ENCODE results near the gene CDC42BPB. TPM values are rescaled to one million over a fixed set of nuclear protein-coding genes. Genes with fewer than 3 reads are reported as not detected.

The CDC42BPB gene
- total RNA-seq, 1 experiment from 2014 or later, result 84.4 TPM

DNA sequence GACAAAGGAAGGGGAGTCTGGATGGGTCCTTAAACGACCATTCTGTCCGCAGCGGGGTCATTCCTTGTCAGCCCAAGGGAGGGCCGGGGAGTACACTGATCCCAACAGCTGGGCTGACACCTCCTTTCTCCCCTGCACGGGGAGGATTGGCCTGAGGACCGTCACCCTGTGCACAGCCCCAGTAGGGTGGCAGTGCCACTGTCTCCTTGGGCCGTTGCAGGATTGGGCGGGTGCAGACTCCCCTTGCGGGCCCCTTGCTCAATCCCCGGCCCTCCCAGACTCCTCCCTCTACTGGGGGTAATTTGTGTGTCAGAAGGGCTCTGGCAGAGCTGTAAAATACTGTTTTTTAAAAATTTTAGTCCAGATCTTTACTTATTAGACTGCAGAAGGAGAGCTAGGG lies 147.4 kb downstream of the CDC42BPB start:
- BruUV-seq (replicated peaks), result no TSS peak
- Histone ChIP-seq H3K27me3 (ENCODE audit: control insufficient read depth, insufficient read depth, low read length) (no peaks in the 10 kb centered on the region), H3K36me3 (ENCODE audit: control insufficient read depth, insufficient read depth, low read length) (no peaks in the 10 kb centered on the region; the same call in 1 of the 2 replicates), H3K4me1 (ENCODE audit: control insufficient read depth, insufficient read depth, low read length) (no peaks in the 10 kb centered on the region), H3K4me3 (ENCODE audit: low read depth in 2 of 2, low read length in 2 of 2) (no peak overlapping the region), H3K27ac (ENCODE audit: low read length) (no peak overlapping the region), H3K9me3 (ENCODE audit: control insufficient read depth, insufficient read depth, low read depth, low read length) (no peaks in the 10 kb centered on the region)
- ChIA-PET POLR2A (no interaction called here), CTCF (no interaction called here)
- TF ChIP-seq POLR2AphosphoS5 (IDR thresholded peaks at IDR 0.05; ENCODE audit: low read depth, low read length), result no peak
- TF ChIP-seq SIN3A (IDR thresholded peaks at IDR 0.05; ENCODE audit: borderline replicate concordance, insufficient read depth, low read depth, low read length), result no peak
- TF ChIP-seq, protein P1, sequence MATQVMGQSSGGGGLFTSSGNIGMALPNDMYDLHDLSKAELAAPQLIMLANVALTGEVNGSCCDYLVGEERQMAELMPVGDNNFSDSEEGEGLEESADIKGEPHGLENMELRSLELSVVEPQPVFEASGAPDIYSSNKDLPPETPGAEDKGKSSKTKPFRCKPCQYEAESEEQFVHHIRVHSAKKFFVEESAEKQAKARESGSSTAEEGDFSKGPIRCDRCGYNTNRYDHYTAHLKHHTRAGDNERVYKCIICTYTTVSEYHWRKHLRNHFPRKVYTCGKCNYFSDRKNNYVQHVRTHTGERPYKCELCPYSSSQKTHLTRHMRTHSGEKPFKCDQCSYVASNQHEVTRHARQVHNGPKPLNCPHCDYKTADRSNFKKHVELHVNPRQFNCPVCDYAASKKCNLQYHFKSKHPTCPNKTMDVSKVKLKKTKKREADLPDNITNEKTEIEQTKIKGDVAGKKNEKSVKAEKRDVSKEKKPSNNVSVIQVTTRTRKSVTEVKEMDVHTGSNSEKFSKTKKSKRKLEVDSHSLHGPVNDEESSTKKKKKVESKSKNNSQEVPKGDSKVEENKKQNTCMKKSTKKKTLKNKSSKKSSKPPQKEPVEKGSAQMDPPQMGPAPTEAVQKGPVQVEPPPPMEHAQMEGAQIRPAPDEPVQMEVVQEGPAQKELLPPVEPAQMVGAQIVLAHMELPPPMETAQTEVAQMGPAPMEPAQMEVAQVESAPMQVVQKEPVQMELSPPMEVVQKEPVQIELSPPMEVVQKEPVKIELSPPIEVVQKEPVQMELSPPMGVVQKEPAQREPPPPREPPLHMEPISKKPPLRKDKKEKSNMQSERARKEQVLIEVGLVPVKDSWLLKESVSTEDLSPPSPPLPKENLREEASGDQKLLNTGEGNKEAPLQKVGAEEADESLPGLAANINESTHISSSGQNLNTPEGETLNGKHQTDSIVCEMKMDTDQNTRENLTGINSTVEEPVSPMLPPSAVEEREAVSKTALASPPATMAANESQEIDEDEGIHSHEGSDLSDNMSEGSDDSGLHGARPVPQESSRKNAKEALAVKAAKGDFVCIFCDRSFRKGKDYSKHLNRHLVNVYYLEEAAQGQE (IDR thresholded peaks at IDR 0.05; ENCODE audit: insufficient read depth in 1 of 2, low read depth in 2 of 2, low read length in 1 of 2), result no peak
- TF ChIP-seq, protein P2, sequence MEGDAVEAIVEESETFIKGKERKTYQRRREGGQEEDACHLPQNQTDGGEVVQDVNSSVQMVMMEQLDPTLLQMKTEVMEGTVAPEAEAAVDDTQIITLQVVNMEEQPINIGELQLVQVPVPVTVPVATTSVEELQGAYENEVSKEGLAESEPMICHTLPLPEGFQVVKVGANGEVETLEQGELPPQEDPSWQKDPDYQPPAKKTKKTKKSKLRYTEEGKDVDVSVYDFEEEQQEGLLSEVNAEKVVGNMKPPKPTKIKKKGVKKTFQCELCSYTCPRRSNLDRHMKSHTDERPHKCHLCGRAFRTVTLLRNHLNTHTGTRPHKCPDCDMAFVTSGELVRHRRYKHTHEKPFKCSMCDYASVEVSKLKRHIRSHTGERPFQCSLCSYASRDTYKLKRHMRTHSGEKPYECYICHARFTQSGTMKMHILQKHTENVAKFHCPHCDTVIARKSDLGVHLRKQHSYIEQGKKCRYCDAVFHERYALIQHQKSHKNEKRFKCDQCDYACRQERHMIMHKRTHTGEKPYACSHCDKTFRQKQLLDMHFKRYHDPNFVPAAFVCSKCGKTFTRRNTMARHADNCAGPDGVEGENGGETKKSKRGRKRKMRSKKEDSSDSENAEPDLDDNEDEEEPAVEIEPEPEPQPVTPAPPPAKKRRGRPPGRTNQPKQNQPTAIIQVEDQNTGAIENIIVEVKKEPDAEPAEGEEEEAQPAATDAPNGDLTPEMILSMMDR (IDR thresholded peaks at IDR 0.05), result no peak
- no peak for TF ChIP-seq TCF7L2 (IDR thresholded peaks at IDR 0.05; ENCODE audit: low read depth, low read length)
- ATAC-seq, result no peak
- DNase-seq (ENCODE audit: low read depth, low spot score), result no peak
- in situ Hi-C loops (cut with HindIII; ENCODE audit: low pct_unique_long_range_greater_than_20kb, low sequenced_read_pairs), result no loop called here
- intact Hi-C loops (cut with micrococcal nuclease; ENCODE audit: unreplicated experiment), result no loop called here

DNA sequence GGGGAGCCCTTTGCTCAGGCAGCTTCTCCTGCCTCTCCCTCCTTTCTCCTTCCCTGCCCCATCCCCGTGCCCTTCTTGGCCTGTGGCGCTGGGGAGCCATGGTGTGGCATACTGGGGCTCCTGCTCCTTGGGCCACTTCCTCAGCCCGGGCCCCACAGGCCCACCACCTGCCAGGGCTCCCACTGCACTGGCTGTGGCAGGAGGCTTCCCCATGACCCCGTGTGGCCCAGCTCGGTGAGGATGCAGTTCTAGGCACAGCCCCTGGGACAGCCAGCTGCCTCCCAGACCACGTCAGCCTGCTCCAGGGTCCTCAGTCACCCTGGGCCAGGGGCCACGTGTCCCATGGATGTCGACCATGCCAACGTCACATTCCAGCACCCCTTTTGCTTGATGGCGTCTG lies 147.9 kb downstream of the CDC42BPB start:
- no peak for ATAC-seq
- intact Hi-C loops (cut with micrococcal nuclease; ENCODE audit: unreplicated experiment), result no loop called here

More for the DNA sequence above, 147.9 kb downstream of the CDC42BPB start:
- BruUV-seq (replicated peaks), result no TSS peak
- ChIA-PET POLR2A (no interaction called here), CTCF (no interaction called here)
- Histone ChIP-seq H3K4me3 (ENCODE audit: low read depth in 2 of 2, low read length in 2 of 2) (no peak overlapping the region), H3K27me3 (ENCODE audit: control insufficient read depth, insufficient read depth, low read length) (no peaks in the 10 kb centered on the region), H3K36me3 (ENCODE audit: control insufficient read depth, insufficient read depth, low read length) (no peaks in the 10 kb centered on the region; the same call in 1 of the 2 replicates), H3K27ac (ENCODE audit: low read length) (no peak overlapping the region), H3K4me1 (ENCODE audit: control insufficient read depth, insufficient read depth, low read length) (no peaks in the 10 kb centered on the region), H3K9me3 (ENCODE audit: control insufficient read depth, insufficient read depth, low read depth, low read length) (no peaks in the 10 kb centered on the region)
- DNase-seq (ENCODE audit: low read depth, low spot score), result no peak
- in situ Hi-C loops (cut with HindIII; ENCODE audit: low pct_unique_long_range_greater_than_20kb, low sequenced_read_pairs), result no loop called here
- TF ChIP-seq SIN3A (IDR thresholded peaks at IDR 0.05; ENCODE audit: borderline replicate concordance, insufficient read depth, low read depth, low read length), result no peak
- TF ChIP-seq, protein P1 (IDR thresholded peaks at IDR 0.05; ENCODE audit: insufficient read depth in 1 of 2, low read depth in 2 of 2, low read length in 1 of 2), result no peak
- TF ChIP-seq TCF7L2 (IDR thresholded peaks at IDR 0.05; ENCODE audit: low read depth, low read length), result no peak
- TF ChIP-seq, protein P2 (IDR thresholded peaks at IDR 0.05), result no peak
- no peak for TF ChIP-seq POLR2AphosphoS5 (IDR thresholded peaks at IDR 0.05; ENCODE audit: low read depth, low read length)

Measured in Panc1 (cell line).